Measurements from ENCODE around the gene RIT1.

- TF ChIP-seq CTCF (IDR thresholded peaks at IDR 0.05) (no peak), POLR2A (IDR thresholded peaks at IDR 0.05) (no peak)
Measured at GRCh38 chr1:155925506-155925905, 14.4 kb upstream of the RIT1 start.
